Erythroblast (primary cell): ENCODE data around the gene CDC42EP4.

Experiments used
- GATA1 ChIP-seq: IDR thresholded peaks from 2 replicates; pipeline ENCODE4 v1.6.1; 2011; ENCODE audit warnings: low read depth, mild to moderate bottlenecking, control low read depth, low read length, moderate library complexity
- POLR2A ChIP-seq: IDR thresholded peaks from 2 replicates; pipeline ENCODE4 v1.6.1; 2011; ENCODE audit warnings: mild to moderate bottlenecking, low read length

DNA sequence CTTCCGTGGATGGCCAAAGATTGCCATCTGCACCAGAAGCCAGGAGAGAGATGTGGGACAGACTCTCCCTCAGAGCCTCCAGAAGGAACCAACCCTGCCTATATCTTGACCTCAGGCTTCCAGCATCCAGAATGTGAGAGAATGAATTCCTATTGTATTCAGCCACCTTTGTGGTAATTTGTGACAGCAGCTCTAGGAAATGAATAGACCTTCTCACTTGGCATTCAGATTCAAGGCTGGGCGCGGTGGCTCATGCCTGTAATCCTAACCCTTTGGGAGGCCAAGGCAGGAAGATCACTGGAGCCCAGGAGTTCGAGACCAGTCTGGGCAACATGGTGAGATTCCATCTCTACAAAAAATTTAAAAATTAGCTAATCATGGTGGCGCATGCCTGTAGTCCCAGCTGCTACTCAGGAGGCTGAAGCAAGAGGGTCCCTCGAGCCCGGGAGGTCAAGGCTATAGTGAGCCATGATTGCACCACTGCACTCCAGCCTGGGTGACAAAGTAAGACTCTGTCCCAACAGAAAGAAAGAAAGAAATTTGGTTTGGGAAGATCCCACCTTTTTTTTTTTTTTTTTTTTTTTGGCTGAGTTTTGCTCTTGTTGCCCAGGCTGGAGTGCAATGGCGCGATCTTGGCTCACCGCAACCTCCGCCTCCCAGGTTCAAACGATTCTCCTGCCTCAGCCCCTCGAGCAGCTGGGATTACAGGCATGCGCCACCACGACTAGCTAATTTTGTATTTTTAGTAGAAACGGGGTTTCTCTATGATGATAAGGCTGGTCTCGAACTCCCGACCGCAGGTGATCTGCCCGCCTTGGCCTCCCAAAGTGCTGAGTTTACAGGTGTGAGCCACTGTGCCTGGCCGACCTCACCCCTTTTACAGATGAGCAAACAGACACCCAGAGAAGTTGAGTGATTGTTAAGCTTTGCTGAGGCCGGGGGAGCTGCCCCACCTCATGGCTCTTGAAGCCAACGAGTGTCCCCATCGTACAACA, 45.9 kb downstream of the CDC42EP4 start:
- TF ChIP-seq POLR2A: no peak
- no peak for TF ChIP-seq GATA1
